MM.1S (cell line): ENCODE data around the gene ZNF649.

Experiments
- DNase-seq: peaks from one replicate; pipeline ENCODE4 v3.0.0-alpha.2; 2015
- H2AFZ ChIP-seq: fragments of 300-600 bp; sonication (generic); 2 replicates; pipeline ENCODE4 v1.6.0; 2016; ENCODE audit warnings: antibody characterized with exemption, low read length
- H3F3A ChIP-seq: fragments of 300-600 bp; sonication (generic); 2 replicates; pipeline ENCODE4 v1.6.1; 2016; ENCODE audit warnings: mild to moderate bottlenecking, antibody characterized with exemption, low read length, moderate library complexity, mixed read lengths; ENCODE audit not compliant: insufficient read depth
- H3K27ac ChIP-seq: fragments of 300-600 bp; sonication (generic); 2 replicates; pipeline ENCODE4 v1.5.1; 2016; ENCODE audit warnings: mild to moderate bottlenecking, low read length
- H3K27me3 ChIP-seq: fragments of 300-600 bp; sonication (generic); replicated peaks from 2 replicates; pipeline ENCODE4 v1.6.0; 2016; ENCODE audit warnings: low read length; ENCODE audit not compliant: insufficient read depth
- H3K36me3 ChIP-seq: fragments of 300-600 bp; sonication (generic); replicated peaks from 2 replicates; pipeline ENCODE4 v1.6.1; 2016; ENCODE audit warnings: mild to moderate bottlenecking, low read length, mixed read lengths; ENCODE audit not compliant: insufficient read depth
- H3K4me1 ChIP-seq: fragments of 300-600 bp; sonication (generic); 2 replicates; pipeline ENCODE4 v1.6.1; 2016; ENCODE audit warnings: low read length, mixed read lengths
- H3K4me2 ChIP-seq: fragments of 300-600 bp; sonication (generic); 2 replicates; pipeline ENCODE4 v1.6.0; 2016; ENCODE audit warnings: low read depth, low read length
- H3K4me3 ChIP-seq: fragments of 300-600 bp; sonication (generic); 2 replicates; pipeline ENCODE4 v1.5.1; 2016; ENCODE audit warnings: low read length, mixed read lengths
- H3K79me2 ChIP-seq: fragments of 300-600 bp; sonication (generic); 2 replicates; pipeline ENCODE4 v1.6.1; 2016; ENCODE audit warnings: mixed run types, low read length, mixed read lengths
- H3K9ac ChIP-seq: fragments of 300-600 bp; sonication (generic); 2 replicates; pipeline ENCODE4 v1.6.1; 2016; ENCODE audit warnings: low read length, mixed read lengths
- H3K9me2 ChIP-seq: fragments of 300-600 bp; sonication (generic); replicated peaks from 2 replicates; pipeline ENCODE4 v1.6.1; 2016; ENCODE audit warnings: mild to moderate bottlenecking, low read length, mixed read lengths; ENCODE audit not compliant: insufficient read depth
- H3K9me3 ChIP-seq: fragments of 300-600 bp; sonication (generic); replicated peaks from 2 replicates; pipeline ENCODE4 v1.6.1; 2016; ENCODE audit warnings: mild to moderate bottlenecking, low read length, mixed read lengths; ENCODE audit not compliant: insufficient read depth
- H4K20me1 ChIP-seq: fragments of 300-600 bp; sonication (generic); 2 replicates; pipeline ENCODE4 v1.6.1; 2016; ENCODE audit warnings: mild to moderate bottlenecking, low read length, moderate library complexity, mixed read lengths; ENCODE audit not compliant: insufficient read depth
- CTCF ChIP-seq: fragments of 300-600 bp; sonication (generic); IDR thresholded peaks from 2 replicates; pipeline ENCODE4 v1.5.1; 2016; ENCODE audit warnings: antibody characterized with exemption, low read length, mixed read lengths
- EZH2 ChIP-seq: fragments of 300-600 bp; sonication (generic); optimal IDR thresholded peaks from 2 replicates; pipeline ENCODE3; 2017; ENCODE audit warnings: low read depth, mild to moderate bottlenecking, antibody characterized with exemption, low read length, mixed read lengths
- EZH2phosphoT487 ChIP-seq: fragments of 300-600 bp; sonication (generic); IDR thresholded peaks from 2 replicates; pipeline ENCODE4 v1.6.1; 2018; ENCODE audit warnings: antibody characterized with exemption, low read length

ZNF649 gene

GRCh38 chr19:51921949-51922348 is 17.1 kb upstream of the ZNF649 start:
- no peak overlapping the region for H2AFZ ChIP-seq
- H3K9me3 ChIP-seq, result no peaks in the 10 kb centered on the region
- no peaks in the 10 kb centered on the region for H3F3A ChIP-seq
- no peak overlapping the region for H3K4me3 ChIP-seq
- no peak overlapping the region for H3K4me2 ChIP-seq
- TF ChIP-seq CTCF (no peak), EZH2phosphoT487 (no peak), EZH2 (no peak)
- DNase-seq, result no peak
- no peaks in the 10 kb centered on the region for H3K79me2 ChIP-seq
- no peaks in the 10 kb centered on the region for H3K27me3 ChIP-seq
- H3K36me3 ChIP-seq, result no peaks in the 10 kb centered on the region
- no peaks in the 10 kb centered on the region for H3K4me1 ChIP-seq
- no peaks in the 10 kb centered on the region for H3K9me2 ChIP-seq
- H3K9ac ChIP-seq, result no peak overlapping the region
- no peaks in the 10 kb centered on the region for H4K20me1 ChIP-seq
- no peak overlapping the region for H3K27ac ChIP-seq

- no peak overlapping the region for H2AFZ ChIP-seq
- no peaks in the 10 kb centered on the region for H3K4me1 ChIP-seq
- no peak overlapping the region for H3K4me2 ChIP-seq
- no peak overlapping the region for H3K27ac ChIP-seq
- no peaks in the 10 kb centered on the region for H3F3A ChIP-seq
- no peak for DNase-seq
- H3K4me3 ChIP-seq, result no peak overlapping the region
- no peaks in the 10 kb centered on the region for H3K9me3 ChIP-seq
- no peaks in the 10 kb centered on the region for H3K27me3 ChIP-seq
- no peaks in the 10 kb centered on the region for H3K36me3 ChIP-seq
- TF ChIP-seq EZH2phosphoT487 (no peak), EZH2 (no peak), CTCF (no peak)
- H3K9me2 ChIP-seq, result no peaks in the 10 kb centered on the region
- H3K79me2 ChIP-seq, result no peaks in the 10 kb centered on the region
- H3K9ac ChIP-seq, result no peak overlapping the region
- no peaks in the 10 kb centered on the region for H4K20me1 ChIP-seq
These were observed 14.8 kb upstream of the ZNF649 start for GRCh38 chr19:51919606-51920005.

- Histone ChIP-seq H3K36me3 (no peaks in the 10 kb centered on the region), H3K9ac (no peak overlapping the region), H3K4me1 (no peaks in the 10 kb centered on the region), H3K27me3 (no peaks in the 10 kb centered on the region), H3K27ac (no peak overlapping the region), H4K20me1 (no peaks in the 10 kb centered on the region), H3K79me2 (no peaks in the 10 kb centered on the region), H2AFZ (no peak overlapping the region), H3K9me3 (no peaks in the 10 kb centered on the region), H3K4me2 (no peak overlapping the region), H3K9me2 (no peaks in the 10 kb centered on the region), H3K4me3 (no peak overlapping the region), H3F3A (no peaks in the 10 kb centered on the region)
- no peak for DNase-seq
- no peak for TF ChIP-seq EZH2
- no peak for TF ChIP-seq CTCF
- TF ChIP-seq EZH2phosphoT487, result no peak
These were observed 11.3 kb upstream of the ZNF649 start for GRCh38 chr19:51916167-51916566.
